Measurements from ENCODE around the gene RPE.

RPE gene

DNA sequence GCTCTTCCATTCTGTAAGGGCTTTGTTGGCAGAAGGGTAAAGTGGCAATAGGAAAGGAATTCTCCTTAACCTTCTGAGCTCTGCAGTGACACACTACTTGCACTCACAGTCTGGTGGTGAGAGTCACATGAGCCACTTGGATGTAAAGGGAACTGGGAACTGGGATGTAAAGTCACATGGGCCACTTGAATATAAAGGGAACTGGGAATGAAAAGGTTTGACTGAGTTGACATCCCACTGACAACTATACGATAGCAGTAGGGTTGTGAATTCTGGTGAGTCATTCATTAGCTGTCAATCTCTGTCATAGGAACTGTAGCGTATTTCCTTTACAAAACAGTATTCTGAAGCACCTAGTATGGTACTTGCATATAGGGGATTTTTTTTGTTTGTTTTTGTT is 5.5 kb downstream of the RPE start:
- DNase-seq (ENCODE audit: extremely low spot score) = no peak
- TF ChIP-seq BHLHE40 (IDR thresholded peaks at IDR 0.05; ENCODE audit: borderline replicate concordance) (no peak), SP1 (IDR thresholded peaks at IDR 0.05) (no peak), L3MBTL2 (conservative IDR thresholded peaks at IDR 0.05) (no peak), SUZ12 (IDR thresholded peaks at IDR 0.05) (no peak), HDGF (IDR thresholded peaks at IDR 0.05; ENCODE audit: borderline replicate concordance) (no peak), TARDBP (IDR thresholded peaks at IDR 0.05) (no peak)
- POLR2A ChIA-PET = no interaction called here
- CTCF ChIA-PET = no interaction called here

DNA sequence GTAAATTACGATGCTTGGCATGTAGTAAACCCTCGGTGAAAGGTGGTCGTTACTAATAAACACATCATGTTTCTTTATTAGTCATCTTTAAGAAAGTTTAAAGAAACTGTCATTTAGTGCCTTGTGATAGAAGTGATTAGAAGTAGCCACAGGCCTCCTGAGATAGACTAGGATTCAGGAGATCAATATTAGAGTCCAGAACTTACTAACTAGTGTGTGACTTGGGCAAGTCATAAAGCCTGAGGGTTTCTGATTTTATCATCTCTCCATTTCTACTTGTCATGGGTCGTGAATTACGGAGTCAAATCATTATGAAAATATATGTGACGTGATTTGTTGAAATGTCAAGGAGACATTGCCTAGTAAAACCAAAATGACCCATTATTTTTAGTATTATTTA is 6.7 kb downstream of the RPE start:
- ChIA-PET CTCF (no interaction called here), POLR2A (no interaction called here)
- no peak for TF ChIP-seq SP1 (IDR thresholded peaks at IDR 0.05)
- no peak for TF ChIP-seq HDGF (IDR thresholded peaks at IDR 0.05; ENCODE audit: borderline replicate concordance)
- TF ChIP-seq ZNF384 (IDR thresholded peaks at IDR 0.05) = no peak
- TF ChIP-seq NFRKB (IDR thresholded peaks at IDR 0.05) = no peak
- TF ChIP-seq ARNT (IDR thresholded peaks at IDR 0.05) = no peak
- TF ChIP-seq L3MBTL2 (conservative IDR thresholded peaks at IDR 0.05) = no peak
- TF ChIP-seq, protein P1, sequence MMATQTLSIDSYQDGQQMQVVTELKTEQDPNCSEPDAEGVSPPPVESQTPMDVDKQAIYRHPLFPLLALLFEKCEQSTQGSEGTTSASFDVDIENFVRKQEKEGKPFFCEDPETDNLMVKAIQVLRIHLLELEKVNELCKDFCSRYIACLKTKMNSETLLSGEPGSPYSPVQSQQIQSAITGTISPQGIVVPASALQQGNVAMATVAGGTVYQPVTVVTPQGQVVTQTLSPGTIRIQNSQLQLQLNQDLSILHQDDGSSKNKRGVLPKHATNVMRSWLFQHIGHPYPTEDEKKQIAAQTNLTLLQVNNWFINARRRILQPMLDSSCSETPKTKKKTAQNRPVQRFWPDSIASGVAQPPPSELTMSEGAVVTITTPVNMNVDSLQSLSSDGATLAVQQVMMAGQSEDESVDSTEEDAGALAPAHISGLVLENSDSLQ (IDR thresholded peaks at IDR 0.05) = no peak
- TF ChIP-seq TARDBP (IDR thresholded peaks at IDR 0.05) = no peak
- no peak for TF ChIP-seq SUZ12 (IDR thresholded peaks at IDR 0.05)
- no peak for TF ChIP-seq FOXA1 (IDR thresholded peaks at IDR 0.05)
- TF ChIP-seq CTBP1 (IDR thresholded peaks at IDR 0.05; ENCODE audit: borderline replicate concordance) = no peak
- no peak for TF ChIP-seq FOXM1 (IDR thresholded peaks at IDR 0.05; ENCODE audit: borderline replicate concordance)
- TF ChIP-seq BHLHE40 (IDR thresholded peaks at IDR 0.05; ENCODE audit: borderline replicate concordance) = no peak
- no peak for TF ChIP-seq LEF1 (IDR thresholded peaks at IDR 0.05; ENCODE audit: borderline replicate concordance)
- no peak for TF ChIP-seq FOXK2 (IDR thresholded peaks at IDR 0.05)
- no peak for TF ChIP-seq ELF4 (IDR thresholded peaks at IDR 0.05)
- no peak for DNase-seq (ENCODE audit: extremely low spot score)

DNA sequence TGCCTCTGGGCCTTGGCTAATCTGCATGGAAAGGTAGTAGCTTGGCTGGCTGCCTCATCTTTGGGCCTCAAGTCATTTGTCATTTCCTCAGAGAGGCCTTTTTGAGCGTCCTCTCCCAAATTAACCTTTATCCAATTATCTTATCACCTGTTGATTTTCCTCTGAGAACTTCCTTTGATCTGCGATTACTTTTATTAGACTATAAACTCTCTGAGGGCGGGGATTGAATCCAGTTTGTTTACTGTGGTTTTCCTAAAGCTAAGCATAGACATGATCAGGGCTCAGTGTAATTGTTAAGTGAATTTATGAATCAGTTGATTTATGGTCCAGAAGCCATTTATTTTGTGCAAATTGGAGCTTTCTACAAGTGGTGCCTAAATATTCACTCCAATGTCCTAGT is 7.5 kb downstream of the RPE start:
- DNase-seq (ENCODE audit: extremely low spot score) = no peak
- POLR2A ChIA-PET = no interaction called here
- no peak for TF ChIP-seq BHLHE40 (IDR thresholded peaks at IDR 0.05; ENCODE audit: borderline replicate concordance)
- no peak for TF ChIP-seq ZNF384 (IDR thresholded peaks at IDR 0.05)
- TF ChIP-seq HDGF (IDR thresholded peaks at IDR 0.05; ENCODE audit: borderline replicate concordance) = no peak
- no peak for TF ChIP-seq L3MBTL2 (conservative IDR thresholded peaks at IDR 0.05)
- no peak for TF ChIP-seq SUZ12 (IDR thresholded peaks at IDR 0.05)
- no peak for TF ChIP-seq FOXM1 (IDR thresholded peaks at IDR 0.05; ENCODE audit: borderline replicate concordance)
- CTCF ChIA-PET = no interaction called here

DNA sequence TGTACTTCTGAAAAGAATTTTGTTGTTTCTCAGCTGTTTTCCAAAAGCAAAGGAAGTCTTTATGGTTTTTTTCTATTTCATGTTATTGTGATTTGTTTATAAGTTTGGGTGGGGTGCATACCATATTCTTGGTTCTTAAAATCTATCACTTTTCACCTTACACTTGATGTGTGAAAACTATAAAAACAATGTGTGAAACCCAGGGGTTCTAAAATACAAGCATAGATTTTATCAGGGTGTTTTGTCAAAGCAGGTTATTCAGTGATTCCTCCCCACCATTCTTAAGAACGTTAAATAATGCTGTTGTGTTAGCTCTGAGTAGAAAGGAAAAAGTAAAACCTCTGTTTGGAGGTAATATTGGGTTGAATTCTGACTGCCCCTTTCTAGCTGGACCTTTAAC is 17.7 kb downstream of the RPE start:
- ChIA-PET POLR2A (no interaction called here), CTCF (no interaction called here)
- no peak for DNase-seq (ENCODE audit: extremely low spot score)
- TF ChIP-seq, protein P1 (IDR thresholded peaks at IDR 0.05) = no peak
- TF ChIP-seq ELF4 (IDR thresholded peaks at IDR 0.05) = no peak
- TF ChIP-seq FOXM1 (IDR thresholded peaks at IDR 0.05; ENCODE audit: borderline replicate concordance) = no peak
- no peak for TF ChIP-seq ZNF384 (IDR thresholded peaks at IDR 0.05)
- no peak for TF ChIP-seq FOXK2 (IDR thresholded peaks at IDR 0.05)
- no peak for TF ChIP-seq TARDBP (IDR thresholded peaks at IDR 0.05)

DNA sequence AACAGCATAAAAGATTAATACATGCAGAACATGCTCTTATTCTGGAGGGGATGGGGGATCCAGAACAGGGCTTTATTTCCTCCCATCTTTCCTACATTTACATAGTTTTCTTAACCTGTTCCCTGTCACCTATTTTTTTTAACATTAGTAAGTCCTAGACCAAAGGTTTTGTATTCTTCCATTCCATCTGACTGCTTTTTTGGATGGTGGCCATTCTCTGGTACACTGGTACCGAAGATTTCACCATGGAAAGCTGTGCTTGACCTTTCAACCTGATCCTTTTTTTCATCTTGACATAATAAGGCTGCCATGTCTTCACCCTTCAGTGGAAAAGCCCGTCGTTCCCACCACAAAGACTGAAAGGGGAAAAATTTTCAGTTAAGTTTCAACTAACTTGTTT is 20.4 kb downstream of the RPE start:
- ChIA-PET CTCF (no interaction called here), POLR2A (no interaction called here)
- no peak for TF ChIP-seq BHLHE40 (IDR thresholded peaks at IDR 0.05; ENCODE audit: borderline replicate concordance)
- TF ChIP-seq, protein P1 (IDR thresholded peaks at IDR 0.05) = no peak
- TF ChIP-seq FOXK2 (IDR thresholded peaks at IDR 0.05) = no peak
- TF ChIP-seq TARDBP (IDR thresholded peaks at IDR 0.05) = no peak
- TF ChIP-seq ZNF384 (IDR thresholded peaks at IDR 0.05) = no peak
- no peak for TF ChIP-seq ARNT (IDR thresholded peaks at IDR 0.05)
- no peak for TF ChIP-seq L3MBTL2 (conservative IDR thresholded peaks at IDR 0.05)
- no peak for TF ChIP-seq CTBP1 (IDR thresholded peaks at IDR 0.05; ENCODE audit: borderline replicate concordance)
- DNase-seq (ENCODE audit: extremely low spot score) = no peak

DNA sequence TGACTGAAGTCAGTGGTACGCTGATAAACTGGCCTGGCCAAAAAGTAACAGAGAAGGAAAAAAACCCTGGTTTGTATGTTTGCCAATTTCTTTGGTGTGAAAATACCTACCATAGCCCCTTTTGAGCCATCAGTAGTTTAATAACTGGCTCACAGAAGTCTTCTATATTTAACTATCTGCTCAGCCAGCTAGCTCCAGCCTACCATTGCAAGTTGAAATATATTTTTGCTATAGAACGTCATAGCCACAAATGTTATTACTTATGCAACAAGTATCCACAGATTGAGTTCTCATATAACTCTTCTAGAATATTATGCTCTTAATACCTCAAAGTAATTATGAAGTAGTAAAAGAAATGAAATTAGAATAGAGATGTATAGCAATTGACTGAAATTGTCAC is 25.2 kb downstream of the RPE start:
- POLR2A ChIA-PET = no interaction called here
- no peak for DNase-seq (ENCODE audit: extremely low spot score)
- TF ChIP-seq HDGF (IDR thresholded peaks at IDR 0.05; ENCODE audit: borderline replicate concordance) = no peak
- no peak for TF ChIP-seq FOXK2 (IDR thresholded peaks at IDR 0.05)
- TF ChIP-seq SUZ12 (IDR thresholded peaks at IDR 0.05) = no peak
- TF ChIP-seq LEF1 (IDR thresholded peaks at IDR 0.05; ENCODE audit: borderline replicate concordance) = no peak
- CTCF ChIA-PET = no interaction called here

DNA sequence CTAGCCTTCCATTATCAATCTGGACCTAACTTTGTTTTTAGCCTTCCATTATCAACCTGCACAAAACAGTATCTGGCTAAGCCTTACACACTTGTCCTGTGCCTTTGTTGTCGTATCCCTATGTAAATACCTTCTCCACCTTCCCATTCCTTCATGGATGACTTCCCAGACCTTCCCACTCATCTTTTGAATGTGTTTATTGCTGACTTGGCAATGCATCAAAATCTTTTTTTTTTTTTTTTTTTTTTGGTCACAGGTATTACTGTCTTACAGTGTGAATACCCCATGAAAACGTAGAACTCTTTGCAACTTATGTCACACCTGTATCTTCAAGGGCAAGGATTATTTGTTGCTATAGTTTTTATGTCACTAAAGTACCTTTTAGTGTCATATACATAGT is 25.7 kb downstream of the RPE start:
- TF ChIP-seq FOXA1 (IDR thresholded peaks at IDR 0.05) (no peak), TARDBP (IDR thresholded peaks at IDR 0.05) (no peak), CTBP1 (IDR thresholded peaks at IDR 0.05; ENCODE audit: borderline replicate concordance) (no peak), ZNF384 (IDR thresholded peaks at IDR 0.05) (no peak), ARNT (IDR thresholded peaks at IDR 0.05) (no peak), SP1 (IDR thresholded peaks at IDR 0.05) (no peak), FOXM1 (IDR thresholded peaks at IDR 0.05; ENCODE audit: borderline replicate concordance) (no peak), LEF1 (IDR thresholded peaks at IDR 0.05; ENCODE audit: borderline replicate concordance) (no peak), HDGF (IDR thresholded peaks at IDR 0.05; ENCODE audit: borderline replicate concordance) (no peak), SUZ12 (IDR thresholded peaks at IDR 0.05) (no peak), ELF4 (IDR thresholded peaks at IDR 0.05) (no peak), FOXK2 (IDR thresholded peaks at IDR 0.05) (no peak), BHLHE40 (IDR thresholded peaks at IDR 0.05; ENCODE audit: borderline replicate concordance) (no peak)
- TF ChIP-seq, protein P1 (IDR thresholded peaks at IDR 0.05) = no peak
- ChIA-PET POLR2A (no interaction called here), CTCF (no interaction called here)
- DNase-seq (ENCODE audit: extremely low spot score) = no peak
